ENCODE results near the gene ASIP. TPM values are rescaled to one million over a fixed set of nuclear protein-coding genes. Genes with fewer than 3 reads are reported as not detected.

Gene ASIP
- total and polyA plus RNA-seq, 2 donors (not counting 1 experiment from before 2014, with no cell fraction given): not detected

DNA sequence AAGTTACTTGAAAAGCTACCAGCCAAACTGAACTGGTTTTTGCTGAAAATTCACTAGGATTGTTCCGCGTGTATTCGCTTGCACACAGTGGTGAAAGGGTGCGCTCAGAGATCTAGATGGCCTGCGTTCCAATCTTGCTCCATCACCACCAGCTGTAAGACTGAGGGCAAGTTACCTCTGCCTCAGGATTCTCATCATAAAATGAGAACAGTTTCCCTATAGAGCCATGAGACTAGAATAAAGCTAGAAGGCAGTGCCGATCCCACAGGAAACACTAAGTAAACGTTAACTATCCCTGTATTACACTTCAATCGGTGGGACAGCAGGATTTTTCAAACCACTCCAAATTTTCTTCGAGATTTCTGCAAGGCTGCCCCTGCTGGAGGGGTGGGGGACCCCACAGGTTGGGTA, 61.1 kb downstream of the ASIP start:
- TF ChIP-seq EZH2 (IDR thresholded peaks at IDR 0.05; ENCODE audit: low read length, missing control alignments): no peak
- TF ChIP-seq, protein P1, sequence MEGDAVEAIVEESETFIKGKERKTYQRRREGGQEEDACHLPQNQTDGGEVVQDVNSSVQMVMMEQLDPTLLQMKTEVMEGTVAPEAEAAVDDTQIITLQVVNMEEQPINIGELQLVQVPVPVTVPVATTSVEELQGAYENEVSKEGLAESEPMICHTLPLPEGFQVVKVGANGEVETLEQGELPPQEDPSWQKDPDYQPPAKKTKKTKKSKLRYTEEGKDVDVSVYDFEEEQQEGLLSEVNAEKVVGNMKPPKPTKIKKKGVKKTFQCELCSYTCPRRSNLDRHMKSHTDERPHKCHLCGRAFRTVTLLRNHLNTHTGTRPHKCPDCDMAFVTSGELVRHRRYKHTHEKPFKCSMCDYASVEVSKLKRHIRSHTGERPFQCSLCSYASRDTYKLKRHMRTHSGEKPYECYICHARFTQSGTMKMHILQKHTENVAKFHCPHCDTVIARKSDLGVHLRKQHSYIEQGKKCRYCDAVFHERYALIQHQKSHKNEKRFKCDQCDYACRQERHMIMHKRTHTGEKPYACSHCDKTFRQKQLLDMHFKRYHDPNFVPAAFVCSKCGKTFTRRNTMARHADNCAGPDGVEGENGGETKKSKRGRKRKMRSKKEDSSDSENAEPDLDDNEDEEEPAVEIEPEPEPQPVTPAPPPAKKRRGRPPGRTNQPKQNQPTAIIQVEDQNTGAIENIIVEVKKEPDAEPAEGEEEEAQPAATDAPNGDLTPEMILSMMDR (conservative IDR thresholded peaks at IDR 0.05 in 1 of 2, IDR thresholded peaks at IDR 0.05 in 1 of 2; ENCODE audit: low read depth in 1 of 2, low read length in 2 of 2): no peak
- H3K79me2 ChIP-seq (ENCODE audit: control insufficient read depth, insufficient read depth, low read length): peaks cover 13% of the 10 kb centered on the region
- no peaks in the 10 kb centered on the region for H3K27me3 ChIP-seq (ENCODE audit: control insufficient read depth, insufficient read depth, low read length)
- H3K9ac ChIP-seq (ENCODE audit: insufficient read depth, low read length): peak overlapping the region; percentile 98
- H3K4me3 ChIP-seq (replicated peaks in 1 of 4; ENCODE audit: control extremely low read depth in 1 of 4, insufficient read depth in 1 of 4, low read depth in 3 of 4, low read length in 4 of 4): peak overlapping the region; percentile 86 to 98 (median 92)
- H3K4me1 ChIP-seq (ENCODE audit: control insufficient read depth, extremely low read depth, insufficient read depth, low read length): peaks cover 2% of the 10 kb centered on the region
- H2AFZ ChIP-seq (ENCODE audit: low read length): peak overlapping the region; percentile 30
- no peaks in the 10 kb centered on the region for H4K20me1 ChIP-seq (ENCODE audit: control insufficient read depth, extremely low read depth, insufficient read depth, low read length)
- H3K36me3 ChIP-seq (ENCODE audit: control insufficient read depth, insufficient read depth, low read length): no peaks in the 10 kb centered on the region
- no peaks in the 10 kb centered on the region for H3K9me3 ChIP-seq (ENCODE audit: control insufficient read depth, insufficient read depth, low read depth, low read length)
- H3K4me2 ChIP-seq (ENCODE audit: extremely low read depth, insufficient read depth, low read length): peak overlapping the region; percentile 86
- DNase-seq (ENCODE audit: low read depth in 2 of 2): peak; percentile 49 to 57
- H3K27ac ChIP-seq (ENCODE audit: insufficient read depth, low read length): peak overlapping the region; percentile 96

DNA sequence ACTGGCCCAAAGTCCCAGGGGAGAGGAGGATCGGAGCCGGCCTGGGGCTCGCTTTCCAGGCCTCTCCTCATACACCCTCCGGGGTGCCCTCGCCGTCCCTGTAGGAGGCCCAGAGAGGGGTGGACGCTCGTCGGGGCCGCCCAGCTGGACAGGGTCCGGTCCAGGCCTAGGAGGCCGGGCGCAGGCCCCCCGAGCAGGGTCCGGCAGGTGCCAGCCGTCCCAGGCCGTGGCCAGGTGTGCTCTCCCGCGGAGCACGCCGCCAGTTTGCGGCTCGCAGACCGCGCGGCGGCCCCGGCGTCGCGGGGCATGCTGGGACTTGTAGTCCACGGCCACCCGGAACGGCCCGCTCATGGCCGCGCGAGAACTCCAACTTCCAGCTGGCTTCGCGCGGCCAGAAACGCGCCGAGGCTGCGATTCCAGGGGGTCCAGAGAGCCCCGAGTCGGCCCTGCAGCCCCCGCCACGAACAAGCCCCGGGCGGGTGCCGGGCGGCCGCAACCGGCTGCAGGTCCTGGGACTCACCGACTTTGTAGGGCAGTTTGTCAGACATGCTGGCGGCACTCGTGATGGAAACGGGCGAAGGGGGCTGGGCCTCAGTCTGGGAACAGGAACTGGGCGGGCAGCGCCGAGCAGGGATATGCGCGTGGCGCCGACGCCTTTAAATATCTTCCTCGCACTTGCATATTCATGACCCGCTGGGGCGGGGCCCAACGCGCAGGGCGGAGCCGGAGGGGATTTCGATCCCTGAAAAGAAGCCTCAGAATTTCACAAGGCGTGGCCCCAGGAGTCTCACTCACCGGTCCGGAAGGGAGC, 61.7 kb downstream of the ASIP start, which contains the start of gene AHCY:
Gene AHCY, minus strand, starts transcription at position 633 of the 811 bp plus-strand sequence. Its CDS starts 85 bp downstream, at position 548.
- no peak for TF ChIP-seq EZH2 (IDR thresholded peaks at IDR 0.05; ENCODE audit: low read length, missing control alignments)
- TF ChIP-seq, protein P1 (conservative IDR thresholded peaks at IDR 0.05 in 1 of 2, IDR thresholded peaks at IDR 0.05 in 1 of 2; ENCODE audit: low read depth in 1 of 2, low read length in 2 of 2): no peak
- no peaks in the 10 kb centered on the region for H3K36me3 ChIP-seq (ENCODE audit: control insufficient read depth, insufficient read depth, low read length)
- H3K79me2 ChIP-seq (ENCODE audit: control insufficient read depth, insufficient read depth, low read length): peaks cover 13% of the 10 kb centered on the region
- H4K20me1 ChIP-seq (ENCODE audit: control insufficient read depth, extremely low read depth, insufficient read depth, low read length): no peaks in the 10 kb centered on the region
- H3K27me3 ChIP-seq (ENCODE audit: control insufficient read depth, insufficient read depth, low read length): no peaks in the 10 kb centered on the region
- peak within 1 kb of the TSS; percentile 86 for H3K4me2 ChIP-seq (ENCODE audit: extremely low read depth, insufficient read depth, low read length)
- H3K4me3 ChIP-seq (replicated peaks in 1 of 4; ENCODE audit: control extremely low read depth in 1 of 4, insufficient read depth in 1 of 4, low read depth in 3 of 4, low read length in 4 of 4): peak within 1 kb of the TSS; percentile 86 to 98 (median 92)
- no peaks in the 10 kb centered on the region for H3K9me3 ChIP-seq (ENCODE audit: control insufficient read depth, insufficient read depth, low read depth, low read length)
- H3K4me1 ChIP-seq (ENCODE audit: control insufficient read depth, extremely low read depth, insufficient read depth, low read length): peaks cover 2% of the 10 kb centered on the region
- H2AFZ ChIP-seq (ENCODE audit: low read length): peak within 1 kb of the TSS; percentile 74
- peak; percentile 95 to 96 for DNase-seq (ENCODE audit: low read depth in 2 of 2)
- peak within 1 kb of the TSS; percentile 96 for H3K27ac ChIP-seq (ENCODE audit: insufficient read depth, low read length)
- H3K9ac ChIP-seq (ENCODE audit: insufficient read depth, low read length): peak within 1 kb of the TSS; percentile 98

- no peak overlapping the region for H3K4me2 ChIP-seq (ENCODE audit: extremely low read depth, insufficient read depth, low read length)
- TF ChIP-seq, protein P1 (conservative IDR thresholded peaks at IDR 0.05 in 1 of 2, IDR thresholded peaks at IDR 0.05 in 1 of 2; ENCODE audit: low read depth in 1 of 2, low read length in 2 of 2): no peak
- TF ChIP-seq EZH2 (IDR thresholded peaks at IDR 0.05; ENCODE audit: low read length, missing control alignments): no peak
Measured at GRCh38 chr20:34305333-34306230, 64.4 kb downstream of the ASIP start.

More at GRCh38 chr20:34305333-34306230, 64.4 kb downstream of the ASIP start:
- Histone ChIP-seq H3K79me2 (ENCODE audit: control insufficient read depth, insufficient read depth, low read length) (peaks cover 9% of the 10 kb centered on the region), H3K9ac (ENCODE audit: insufficient read depth, low read length) (no peak overlapping the region), H3K36me3 (ENCODE audit: control insufficient read depth, insufficient read depth, low read length) (no peaks in the 10 kb centered on the region), H2AFZ (ENCODE audit: low read length) (peak overlapping the region; percentile 67), H3K27ac (ENCODE audit: insufficient read depth, low read length) (no peak overlapping the region), H3K4me1 (ENCODE audit: control insufficient read depth, extremely low read depth, insufficient read depth, low read length) (peaks cover 2% of the 10 kb centered on the region), H3K27me3 (ENCODE audit: control insufficient read depth, insufficient read depth, low read length) (no peaks in the 10 kb centered on the region), H4K20me1 (ENCODE audit: control insufficient read depth, extremely low read depth, insufficient read depth, low read length) (no peaks in the 10 kb centered on the region), H3K9me3 (ENCODE audit: control insufficient read depth, insufficient read depth, low read depth, low read length) (no peaks in the 10 kb centered on the region), H3K4me3 (replicated peaks in 1 of 4; ENCODE audit: control extremely low read depth in 1 of 4, insufficient read depth in 1 of 4, low read depth in 3 of 4, low read length in 4 of 4) (no peak overlapping the region)
- DNase-seq (ENCODE audit: low read depth in 2 of 2): no peak
